ENCODE results near the gene EFCAB7. TPM values are rescaled to one million over a fixed set of nuclear protein-coding genes. Genes with fewer than 3 reads are reported as not detected.

EFCAB7 gene
- total RNA-seq, 1 experiment from 2014 or later, result 7.6 TPM

Other genes with a start within 250 kb of the EFCAB7 start
- gene FOXD3, start 201.0 kb upstream of the EFCAB7 start, total RNA-seq (2014; rRNA removed; shearing (Covaris generic)), result 0.06 TPM in 1 of 2 replicates, not detected in the other
- 12.5 and 19.1 TPM in 2 replicates for gene ALG6, start 155.9 kb upstream of the EFCAB7 start, total RNA-seq (2014; rRNA removed; shearing (Covaris generic))
- 31.0 and 35.9 TPM in 2 replicates for gene ITGB3BP, start 300 bp upstream of the EFCAB7 start, total RNA-seq (2014; rRNA removed; shearing (Covaris generic))
- 49.6 and 51.3 TPM in 2 replicates for gene PGM1, start 69.9 kb downstream of the EFCAB7 start, total RNA-seq (2014; rRNA removed; shearing (Covaris generic))